GM18873 (cell line): Measurements from ENCODE around the gene LSMEM2.
"Not testable (repeated sequence)": the region's sequence is repeated elsewhere in the genome, so short reads cannot be mapped to it uniquely, and the experiment has no call there.

Experiments
- ATAC-seq: cut with Tn5 transposase; IDR thresholded peaks from one replicate; pipeline ENCODE4 v1.9.1; 2021; ENCODE audit warnings: mild to moderate bottlenecking, moderate library complexity, moderate number of reproducible peaks; ENCODE audit not compliant: unreplicated experiment, low FRiP score

The LSMEM2 gene

DNA sequence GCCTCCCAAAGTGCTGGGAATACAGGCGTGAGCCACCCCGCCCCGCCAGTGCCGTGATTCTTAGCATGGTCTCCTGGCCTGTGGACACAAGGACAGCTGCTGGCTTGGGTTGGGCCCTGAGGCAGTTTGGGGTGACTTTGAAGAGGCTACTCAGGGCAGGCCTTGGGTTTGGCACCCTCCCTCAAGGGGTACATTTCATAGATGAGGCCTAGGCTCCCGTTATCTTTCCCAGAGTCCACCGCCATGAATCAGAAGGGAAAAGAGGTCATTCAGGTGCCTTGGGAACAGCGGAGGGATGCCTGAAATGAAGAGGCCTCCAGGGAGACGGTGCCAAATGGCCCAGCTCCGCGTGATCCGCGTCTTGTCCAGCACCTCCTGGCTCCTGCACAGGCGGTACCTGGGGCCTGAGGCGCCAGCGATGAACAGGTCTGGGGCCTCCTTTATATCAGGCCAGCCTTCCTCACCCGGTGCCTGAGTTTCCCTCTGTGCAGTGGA lies 33.6 kb upstream of the LSMEM2 start:
- ATAC-seq = no peak

DNA sequence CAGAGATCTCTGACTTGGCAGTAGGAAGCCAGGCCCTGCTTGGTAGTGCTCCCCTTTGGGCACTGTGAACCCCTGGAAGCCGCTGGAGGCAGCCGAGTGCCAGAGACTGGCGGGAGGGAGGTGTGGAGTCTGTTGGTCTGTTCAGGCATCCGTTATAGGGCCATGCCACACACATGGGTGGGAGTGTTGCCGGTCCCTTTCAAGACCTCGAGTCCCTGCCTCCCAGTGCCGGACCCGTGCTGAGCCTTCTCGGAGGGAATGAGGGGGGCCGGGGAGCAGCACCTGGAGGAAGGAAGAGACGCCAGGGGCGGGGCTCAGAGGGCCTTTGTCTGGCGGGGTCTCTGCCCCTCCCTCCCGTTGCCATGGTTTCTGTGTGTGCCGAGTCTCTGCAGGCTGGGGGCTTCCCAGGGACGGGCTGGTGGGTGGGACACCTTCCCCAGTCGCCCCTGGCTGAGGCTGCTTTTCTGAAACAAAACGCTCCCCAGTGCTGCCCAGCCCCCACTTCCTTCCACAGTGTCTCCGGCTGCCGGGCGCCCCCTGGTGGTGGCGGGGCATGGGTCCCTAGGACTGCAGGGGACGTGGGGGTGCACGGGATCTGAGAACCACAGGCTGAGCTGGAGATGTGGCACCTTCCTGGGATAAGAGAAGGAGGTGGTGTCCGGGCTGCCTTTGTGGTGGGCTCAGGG lies 32.9 kb upstream of the LSMEM2 start:
- peak; percentile 42 for ATAC-seq

DNA sequence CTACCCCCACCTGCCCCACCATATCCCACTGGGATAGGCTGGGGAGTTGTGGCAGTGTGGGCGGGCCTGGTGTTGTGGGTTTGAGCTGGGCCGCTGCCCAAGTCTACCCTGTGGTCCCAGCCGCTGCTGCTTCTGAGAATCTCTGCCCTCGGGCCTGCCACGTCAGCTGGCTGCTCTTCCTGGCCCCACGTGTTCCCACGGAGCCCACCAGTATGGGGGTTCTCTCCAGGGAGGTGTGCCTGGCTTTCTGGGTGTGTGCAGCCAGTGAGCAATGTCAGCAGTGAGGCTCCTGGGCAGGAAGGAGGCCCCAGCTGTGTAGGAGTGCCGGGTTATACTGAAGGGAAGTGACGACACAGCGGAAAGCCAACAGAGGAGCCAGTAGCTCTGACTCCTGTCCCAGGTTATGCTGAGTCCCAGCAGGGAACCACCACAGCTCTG lies 32.4 kb upstream of the LSMEM2 start:
- no peak for ATAC-seq

DNA sequence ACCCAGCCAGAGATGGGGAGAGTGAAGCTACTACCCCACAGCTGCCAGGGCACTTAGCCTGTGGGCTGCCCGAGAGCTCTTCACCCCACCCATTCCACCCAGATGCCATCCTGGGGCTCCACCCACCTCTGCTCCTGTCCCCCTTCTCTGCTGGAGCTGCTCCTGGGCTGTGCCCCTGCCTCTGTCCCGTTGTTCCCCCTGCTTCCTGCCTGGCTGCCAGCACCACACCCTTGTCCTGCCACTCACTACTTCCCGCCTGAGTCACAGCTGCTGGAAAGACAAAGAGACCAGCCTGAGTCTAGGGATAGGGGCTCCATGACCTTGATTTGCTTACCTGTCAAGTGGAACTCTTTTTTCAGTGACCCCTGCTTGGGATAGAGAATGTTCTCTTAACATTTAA lies 30.5 kb upstream of the LSMEM2 start:
- no peak for ATAC-seq

DNA sequence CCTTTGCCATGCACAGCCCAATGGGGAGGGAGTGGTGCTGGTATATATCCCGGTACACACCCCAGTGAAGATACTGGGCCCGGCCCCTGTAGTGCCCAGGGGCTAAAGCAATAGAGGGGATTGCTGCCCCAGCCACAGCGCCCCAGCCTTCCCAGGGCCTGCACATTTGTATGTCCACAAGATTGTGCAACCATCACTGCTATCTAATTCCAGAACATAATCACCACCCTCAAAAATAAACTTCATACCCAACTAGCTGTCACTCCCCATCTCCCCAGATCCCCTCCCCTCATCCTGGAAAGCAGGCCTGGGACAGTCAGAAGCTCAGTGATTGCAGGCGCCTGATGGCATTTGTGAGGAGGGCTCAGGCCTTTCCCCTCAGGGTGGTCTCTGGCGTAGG lies 29.4 kb upstream of the LSMEM2 start:
- no peak for ATAC-seq

DNA sequence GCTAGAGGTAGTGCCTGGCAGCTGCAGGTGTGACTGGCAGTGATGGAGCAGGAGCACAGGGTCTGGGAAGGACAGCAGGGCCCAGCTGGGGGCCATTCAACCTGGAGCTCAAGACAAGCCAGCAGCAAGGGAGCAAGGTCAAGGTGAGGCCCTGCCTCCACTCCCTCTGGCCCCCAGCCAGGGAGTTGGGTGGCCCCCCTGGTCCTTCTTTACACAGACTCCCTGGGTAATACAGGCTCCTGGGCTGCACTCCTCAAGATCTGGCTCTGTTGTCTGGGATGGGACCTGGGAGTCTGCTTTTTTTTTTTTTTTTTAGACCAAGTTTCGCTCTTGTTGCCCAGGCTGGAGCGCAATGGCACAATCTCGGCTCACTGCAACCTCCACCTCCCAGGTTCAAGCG lies 28.4 kb upstream of the LSMEM2 start:
- ATAC-seq = no peak

DNA sequence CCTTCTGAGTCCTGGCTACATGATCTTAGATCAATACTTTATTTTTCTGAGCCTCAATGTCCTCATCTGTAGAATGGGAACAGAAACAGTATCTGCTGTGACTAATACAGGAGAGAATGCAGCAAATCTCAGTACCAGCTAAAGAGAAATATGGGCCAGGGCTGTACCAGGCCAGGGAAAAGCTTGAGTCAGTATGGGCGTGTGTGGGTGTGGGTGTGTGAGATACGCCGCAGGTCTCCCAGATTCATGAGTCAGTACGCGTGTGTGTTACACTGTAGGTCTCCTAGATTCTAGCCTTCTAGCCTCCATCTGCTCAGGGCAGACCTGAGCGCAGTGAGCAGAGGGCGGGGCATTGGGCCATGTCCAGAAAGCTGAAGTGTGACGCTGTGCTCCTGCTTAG lies 27.7 kb upstream of the LSMEM2 start:
- ATAC-seq = no peak

DNA sequence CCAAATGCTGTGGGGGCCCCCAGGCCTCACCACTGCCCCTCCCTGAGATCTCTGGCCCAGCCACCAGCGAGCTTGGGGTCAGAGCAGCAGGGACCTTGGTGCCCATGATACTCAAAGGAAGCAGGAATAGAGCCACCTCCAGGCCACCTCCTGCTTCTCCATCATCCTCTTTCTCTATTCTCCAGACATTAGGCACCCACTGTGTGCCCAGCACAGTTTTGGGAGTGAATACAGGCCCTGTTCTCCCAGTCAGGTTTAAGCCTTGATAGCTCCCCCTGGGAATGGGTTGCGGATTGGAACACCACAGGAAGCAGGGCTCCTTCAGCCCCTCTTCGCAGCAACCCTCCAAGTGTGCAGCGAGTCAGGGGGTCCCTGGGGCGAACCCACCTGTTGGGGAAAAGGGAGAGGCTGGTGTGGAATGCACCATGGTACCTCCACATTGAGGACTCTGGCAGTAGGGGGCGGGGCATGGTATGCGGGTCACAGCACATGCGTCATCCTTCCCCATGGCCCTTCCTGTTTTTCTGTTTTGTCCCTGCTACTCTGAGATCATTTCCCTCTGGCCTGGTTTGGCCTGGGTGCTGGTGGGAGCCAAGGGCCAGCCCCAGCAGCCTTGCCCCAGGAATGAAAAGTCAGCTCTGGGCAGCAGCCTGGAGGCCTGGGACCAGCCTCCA lies 24.2 kb upstream of the LSMEM2 start:
- ATAC-seq = no peak

DNA sequence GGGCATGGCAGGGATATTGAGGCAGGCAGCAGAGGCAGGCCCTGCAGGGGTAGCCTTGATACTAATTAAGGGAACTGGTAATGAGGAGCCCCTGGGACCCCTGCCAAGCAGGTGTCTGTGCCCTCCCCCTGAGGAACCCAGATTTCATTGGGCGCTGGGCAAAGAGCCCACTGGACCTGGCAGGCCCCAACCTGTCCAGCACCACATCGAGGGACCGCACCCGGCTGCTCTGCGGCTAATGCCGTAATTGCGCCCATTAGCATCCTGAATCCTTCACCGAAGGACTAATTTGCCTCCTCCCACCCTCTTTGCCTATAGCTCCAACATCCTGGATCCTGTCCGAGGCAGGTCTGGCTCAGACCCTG lies 23.7 kb upstream of the LSMEM2 start:
- no peak for ATAC-seq

DNA sequence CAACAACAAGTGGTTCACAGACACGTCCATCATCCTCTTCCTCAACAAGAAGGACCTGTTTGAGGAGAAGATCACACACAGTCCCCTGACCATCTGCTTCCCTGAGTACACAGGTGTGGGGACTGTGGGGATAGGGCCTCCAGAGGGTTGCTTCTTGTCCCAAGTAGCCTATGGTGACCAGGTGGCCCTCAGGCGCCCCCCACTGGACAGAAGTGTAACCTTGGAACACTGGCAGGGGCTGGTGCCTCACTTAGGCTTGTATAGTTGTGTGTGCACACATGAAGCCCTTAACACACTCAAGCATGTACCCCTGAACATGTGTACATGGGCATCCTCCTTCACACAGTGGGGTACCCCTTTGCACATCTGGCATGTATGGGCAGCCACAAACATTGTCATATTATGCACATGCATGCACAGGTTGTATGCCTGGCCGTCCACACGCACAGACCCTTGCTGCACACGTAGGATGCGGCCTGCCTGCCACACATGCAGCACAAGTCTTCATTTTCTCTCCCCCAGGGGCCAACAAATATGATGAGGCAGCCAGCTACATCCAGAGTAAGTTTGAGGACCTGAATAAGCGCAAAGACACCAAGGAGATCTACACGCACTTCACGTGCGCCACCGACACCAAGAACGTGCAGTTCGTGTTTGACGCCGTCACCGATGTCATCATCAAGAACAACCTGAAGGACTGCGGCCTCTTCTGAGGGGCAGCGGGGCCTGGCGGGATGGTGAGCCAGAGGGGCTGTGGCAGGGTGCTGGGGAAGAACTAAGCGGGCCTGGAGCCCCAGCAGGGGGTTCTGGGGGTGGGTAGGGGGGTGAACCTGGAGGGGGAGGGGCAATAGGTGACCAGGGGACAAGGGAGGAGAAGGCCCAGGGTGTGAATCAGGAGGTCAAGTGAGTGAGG lies 21.7 kb upstream of the LSMEM2 start:
- ATAC-seq = no peak

DNA sequence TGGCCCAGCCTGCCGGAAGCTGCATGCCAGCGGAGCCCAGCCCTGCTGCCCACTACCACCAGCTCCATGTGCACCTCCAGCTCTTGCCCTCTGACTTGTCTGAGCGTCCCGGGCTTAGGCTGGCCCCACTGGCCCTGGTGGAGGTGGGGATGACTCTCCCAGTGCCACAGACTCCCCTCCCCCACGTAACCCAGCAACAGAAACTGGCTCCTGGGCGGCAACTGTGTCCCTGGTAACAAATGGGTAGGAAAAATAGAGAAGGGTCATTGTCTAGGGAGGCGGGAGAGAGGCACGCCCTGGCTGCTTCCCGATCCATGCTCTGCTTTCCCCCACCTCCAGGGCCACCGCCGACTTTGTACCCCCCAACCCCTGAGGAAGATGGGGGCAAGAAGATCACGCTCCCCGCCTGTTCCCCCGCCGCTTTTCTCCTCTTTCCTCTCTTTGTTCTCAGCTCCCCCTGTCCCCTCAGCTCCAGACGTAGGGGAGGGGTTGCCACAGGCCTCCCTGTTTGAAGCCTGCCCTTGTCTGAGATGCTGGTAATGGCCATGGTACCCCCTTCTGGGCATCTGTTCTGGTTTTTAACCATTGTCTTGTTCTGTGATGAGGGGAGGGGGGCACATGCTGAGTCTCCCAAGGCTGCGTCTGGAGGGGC lies 20.7 kb upstream of the LSMEM2 start:
- ATAC-seq = no peak

DNA sequence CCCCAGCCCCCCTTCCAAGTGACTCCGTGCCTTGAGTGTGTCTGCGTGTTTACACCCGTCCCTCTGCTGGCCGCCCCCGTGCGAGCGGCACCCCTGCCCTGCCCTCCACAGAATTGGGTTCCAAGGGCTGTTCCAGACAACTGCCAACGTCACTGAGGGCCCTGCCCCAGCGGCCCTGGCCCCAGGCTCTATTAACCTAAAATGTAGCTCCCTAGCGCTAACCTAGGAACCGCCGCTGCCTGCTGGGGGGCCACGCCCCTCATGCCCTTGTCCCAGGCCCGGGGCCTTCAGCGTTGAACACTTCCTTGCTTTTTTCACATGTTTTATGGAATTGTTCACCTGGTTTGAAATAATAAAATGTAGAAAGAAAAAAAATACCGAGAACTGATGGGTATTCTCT lies 19.9 kb upstream of the LSMEM2 start:
- ATAC-seq = no peak

DNA sequence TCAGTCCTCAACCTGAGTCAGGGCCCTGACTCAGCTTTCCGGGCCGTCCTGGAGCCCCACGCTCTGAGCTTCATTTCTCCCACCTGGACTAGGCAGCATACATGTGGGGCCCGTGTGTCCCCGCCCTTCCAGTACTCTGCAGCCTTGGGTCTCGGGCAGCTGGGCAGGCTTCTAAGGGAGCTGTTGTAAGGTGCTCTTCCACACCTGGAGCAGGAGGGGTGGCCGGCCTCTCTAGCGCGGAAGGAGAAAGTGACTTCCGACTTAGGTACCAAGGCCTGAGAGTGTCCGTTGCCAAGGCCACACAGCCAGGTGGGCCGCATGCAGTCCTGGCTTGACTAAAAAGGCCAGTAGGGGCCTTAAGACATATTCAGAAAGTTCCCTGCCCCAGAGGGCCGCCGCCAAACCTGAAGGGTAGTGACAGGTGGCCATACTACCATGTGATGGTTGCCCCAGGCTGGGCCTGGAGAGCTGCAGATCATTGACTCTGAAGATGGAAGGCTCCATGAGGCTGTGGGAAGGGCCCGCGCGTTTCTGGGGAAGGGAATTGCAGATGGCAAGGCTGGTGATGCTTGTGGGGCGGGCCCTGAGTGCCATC lies 19.4 kb upstream of the LSMEM2 start:
- ATAC-seq = peak; percentile 19

DNA sequence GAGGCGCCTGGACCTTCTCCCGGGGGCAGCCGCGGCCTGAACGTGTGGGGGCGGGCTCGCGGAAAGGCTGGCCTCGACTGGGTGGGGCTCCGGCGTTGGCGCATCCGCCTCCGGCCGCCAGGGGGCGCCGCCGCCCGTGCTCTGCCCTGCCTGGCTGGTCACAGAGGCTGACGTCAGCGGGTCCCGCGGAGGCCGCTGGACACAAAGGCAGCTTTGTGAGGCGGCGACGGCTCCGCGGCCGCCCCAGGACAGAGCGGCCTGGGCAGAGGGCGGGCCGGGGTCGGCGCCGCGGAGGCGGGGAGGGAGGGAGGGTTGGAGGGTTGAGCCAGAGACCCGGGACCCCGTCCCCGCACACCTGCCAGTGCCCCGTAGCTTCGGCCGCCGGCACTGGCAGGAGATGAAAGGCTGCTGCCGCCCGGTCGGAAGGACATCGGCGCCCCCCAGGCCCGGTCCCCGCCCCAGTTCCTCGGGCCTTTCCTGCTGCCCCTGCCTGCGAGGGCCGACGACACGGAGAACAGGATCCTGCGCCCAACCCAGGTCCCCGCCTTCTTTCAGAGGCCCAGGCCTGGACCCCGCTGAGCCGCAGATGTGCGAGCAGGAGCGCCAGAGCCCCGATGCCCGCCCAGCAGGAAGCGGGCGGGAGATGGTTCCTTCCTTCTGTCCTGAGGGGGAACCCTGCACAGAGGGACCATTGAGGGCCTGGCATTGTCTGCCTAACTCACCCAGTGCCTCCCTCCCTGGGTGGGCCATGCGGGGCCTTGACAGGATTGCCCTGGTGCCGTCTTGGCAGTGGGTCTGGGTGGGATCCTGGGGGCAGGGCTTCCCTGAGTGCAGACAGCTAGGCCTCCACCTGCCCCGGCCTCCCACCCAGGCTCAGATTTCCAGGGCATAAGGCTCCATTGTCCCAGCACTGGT lies 18.6 kb upstream of the LSMEM2 start:
- peak; percentile 68 for ATAC-seq

DNA sequence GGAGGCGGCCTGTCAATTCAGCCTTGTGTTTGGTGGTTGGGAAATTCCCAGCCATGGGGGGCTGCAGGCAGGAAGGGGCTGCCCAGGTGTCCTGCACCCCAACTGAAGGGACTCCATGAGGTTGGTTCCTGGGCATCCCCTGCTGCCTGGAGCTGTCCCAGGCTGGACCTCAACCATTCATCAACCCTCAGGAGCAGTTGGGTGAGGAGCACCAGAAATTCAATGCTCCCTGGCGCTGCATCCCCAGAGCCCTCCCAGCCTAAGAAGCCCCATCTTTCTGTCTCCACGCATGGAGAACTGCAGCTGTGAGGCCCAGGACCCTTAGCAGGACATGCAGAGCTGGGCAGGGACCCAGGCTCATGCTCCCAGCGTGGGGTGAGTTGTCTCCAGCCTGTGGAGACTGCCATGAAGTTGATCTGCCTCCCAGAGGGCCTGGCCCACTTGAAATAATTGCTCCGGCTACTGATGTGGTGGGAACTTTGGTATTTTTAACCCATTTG lies 17.9 kb upstream of the LSMEM2 start:
- no peak for ATAC-seq

DNA sequence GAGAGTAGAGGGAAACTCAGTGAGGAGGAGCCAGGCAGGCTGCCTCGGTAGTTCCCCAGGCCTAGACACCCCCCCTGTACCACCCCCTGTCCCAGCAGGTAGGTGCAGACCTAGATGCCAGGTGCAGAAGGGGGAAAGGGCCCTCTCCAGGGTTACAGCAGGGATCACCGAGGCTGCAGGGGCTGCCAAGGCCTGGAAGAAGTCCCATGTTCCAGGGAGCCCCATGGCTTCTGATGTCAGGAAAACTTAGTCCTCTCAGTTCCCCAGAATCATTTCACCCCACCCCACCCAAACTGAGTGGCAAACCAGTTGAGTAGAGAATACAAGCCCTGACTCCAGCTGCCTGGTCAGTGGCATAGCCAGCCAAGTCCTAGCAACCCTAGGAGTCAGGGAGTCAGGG lies 17.4 kb upstream of the LSMEM2 start:
- no peak for ATAC-seq

DNA sequence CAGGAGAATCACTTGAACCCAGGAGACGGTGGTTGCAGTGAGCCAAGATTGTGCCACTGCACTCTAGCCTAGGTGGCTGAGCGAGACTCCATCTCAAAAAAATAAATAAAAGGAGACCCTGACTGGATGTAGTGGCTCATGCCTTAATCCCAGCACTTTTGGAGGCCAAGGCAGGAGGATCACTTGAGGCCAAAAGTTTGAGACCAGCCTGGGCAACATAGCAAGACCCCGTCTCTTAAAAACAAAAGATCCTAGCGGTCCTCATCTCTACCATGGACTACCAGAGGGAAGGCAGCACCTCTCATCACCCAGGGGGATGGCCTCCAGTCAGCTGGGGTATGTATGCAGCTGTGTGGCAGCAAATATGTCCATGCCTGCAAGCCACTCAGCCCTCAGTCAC lies 16.7 kb upstream of the LSMEM2 start:
- not testable (repeated sequence) for ATAC-seq

DNA sequence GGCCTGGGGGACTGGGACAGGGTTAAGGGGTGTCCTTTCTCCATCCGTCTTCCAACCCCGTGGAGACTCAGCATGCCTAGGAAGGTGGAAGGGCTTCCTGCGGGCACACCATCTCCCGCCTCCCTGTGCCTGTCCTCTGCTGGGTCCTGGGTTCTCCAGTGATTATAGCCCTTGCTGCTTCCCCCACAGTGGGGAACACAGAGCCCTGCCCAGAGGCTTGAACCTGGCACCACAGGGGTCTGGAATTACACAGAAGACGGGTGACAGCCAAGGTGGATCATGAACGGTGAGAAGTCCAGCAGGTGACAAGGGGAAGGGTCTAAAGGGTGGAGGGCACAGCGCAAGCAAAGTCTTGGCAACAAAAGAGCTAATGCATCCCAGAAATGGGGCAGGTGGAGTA lies 16.1 kb upstream of the LSMEM2 start:
- no peak for ATAC-seq
